Measurements from ENCODE around the gene PKN3.
"Not testable (repeated sequence)": the region's sequence is repeated elsewhere in the genome, so short reads cannot be mapped to it uniquely, and the experiment has no call there.

Gene PKN3

GRCh38 chr9:128702445-128702948, at the start of gene PKN3:
PKN3 (plus strand) TSS chr9:128702503; CDS start chr9:128702916, 413 bp downstream.
- peak; percentile 81 to 89 for DNase-seq (ENCODE audit: low read depth in 2 of 2)

GRCh38 chr9:128653908-128654307, 48.4 kb upstream of the PKN3 start:
- no peak for DNase-seq (ENCODE audit: low read depth in 2 of 2)

- DNase-seq (ENCODE audit: low read depth in 2 of 2): no peak
Measured at GRCh38 chr9:128654481-128654880, 47.8 kb upstream of the PKN3 start.

- DNase-seq (ENCODE audit: low read depth in 2 of 2): peak; percentile 95
Measured at GRCh38 chr9:128656416-128657343, 45.6 kb upstream of the PKN3 start, which contains the start of gene DYNC2I2. DYNC2I2 (minus strand) TSS chr9:128656847; CDS start chr9:128656726, 121 bp downstream.

- no peak for DNase-seq (ENCODE audit: low read depth in 2 of 2)
Measured at GRCh38 chr9:128657344-128657704, 45.0 kb upstream of the PKN3 start.

GRCh38 chr9:128657796-128658195, 44.5 kb upstream of the PKN3 start:
- no peak for DNase-seq (ENCODE audit: low read depth in 2 of 2)

- not testable (repeated sequence) for DNase-seq (ENCODE audit: low read depth in 2 of 2)
Measured at GRCh38 chr9:128666481-128666941, 35.8 kb upstream of the PKN3 start.

- no peak for DNase-seq (ENCODE audit: low read depth in 2 of 2)
Measured at GRCh38 chr9:128669786-128670185, 32.5 kb upstream of the PKN3 start.

- no peak for DNase-seq (ENCODE audit: low read depth in 2 of 2)
Measured at GRCh38 chr9:128675382-128675781, 26.9 kb upstream of the PKN3 start.

GRCh38 chr9:128677794-128678193, 24.5 kb upstream of the PKN3 start:
- no peak for DNase-seq (ENCODE audit: low read depth in 2 of 2)

GRCh38 chr9:128683340-128684064, 18.8 kb upstream of the PKN3 start:
- peak in 1 of 2 donors; percentile 5 for DNase-seq (ENCODE audit: low read depth in 2 of 2)

- no peak for DNase-seq (ENCODE audit: low read depth in 2 of 2)
Measured at GRCh38 chr9:128684065-128684324, 18.3 kb upstream of the PKN3 start.

GRCh38 chr9:128684325-128685199, 17.7 kb upstream of the PKN3 start:
- DNase-seq (ENCODE audit: low read depth in 2 of 2): peak; percentile 55 to 61

- peak; percentile 23 to 38 for DNase-seq (ENCODE audit: low read depth in 2 of 2)
Measured at GRCh38 chr9:128685636-128686489, 16.4 kb upstream of the PKN3 start.

- no peak for DNase-seq (ENCODE audit: low read depth in 2 of 2)
Measured at GRCh38 chr9:128687453-128687852, 14.8 kb upstream of the PKN3 start.

GRCh38 chr9:128688501-128689292, 13.6 kb upstream of the PKN3 start, which contains the start of gene SET:
SET (plus strand) TSS chr9:128689222; CDS start chr9:128689583, 361 bp downstream.
- peak; percentile 87 to 97 for DNase-seq (ENCODE audit: low read depth in 2 of 2)

GRCh38 chr9:128689293-128689774, 13.0 kb upstream of the PKN3 start:
- peak in 1 of 2 donors; percentile 53 for DNase-seq (ENCODE audit: low read depth in 2 of 2)

GRCh38 chr9:128689820-128690683, 12.3 kb upstream of the PKN3 start:
- DNase-seq (ENCODE audit: low read depth in 2 of 2): peak; percentile 43 to 48

GRCh38 chr9:128690684-128691034, 11.6 kb upstream of the PKN3 start:
- no peak for DNase-seq (ENCODE audit: low read depth in 2 of 2)

All from stimulated activated CD4-positive, alpha-beta T cell treated with anti-CD3 and anti-CD28 coated beads, Interleukin-1b, Interleukin-23, amount 100 ng/mL, for 4 hours (primary cell).